GM18508 (cell line): ENCODE data around the gene KCNIP1.
"Not testable (repeated sequence)": the region's sequence is repeated elsewhere in the genome, so short reads cannot be mapped to it uniquely, and the experiment has no call there.

Source experiments
- ATAC-seq: cut with Tn5 transposase; IDR thresholded peaks from one replicate; pipeline ENCODE4 v1.9.1; 2021; ENCODE audit warnings: moderate number of reproducible peaks; ENCODE audit not compliant: insufficient read depth, unreplicated experiment

KCNIP1 gene

DNA sequence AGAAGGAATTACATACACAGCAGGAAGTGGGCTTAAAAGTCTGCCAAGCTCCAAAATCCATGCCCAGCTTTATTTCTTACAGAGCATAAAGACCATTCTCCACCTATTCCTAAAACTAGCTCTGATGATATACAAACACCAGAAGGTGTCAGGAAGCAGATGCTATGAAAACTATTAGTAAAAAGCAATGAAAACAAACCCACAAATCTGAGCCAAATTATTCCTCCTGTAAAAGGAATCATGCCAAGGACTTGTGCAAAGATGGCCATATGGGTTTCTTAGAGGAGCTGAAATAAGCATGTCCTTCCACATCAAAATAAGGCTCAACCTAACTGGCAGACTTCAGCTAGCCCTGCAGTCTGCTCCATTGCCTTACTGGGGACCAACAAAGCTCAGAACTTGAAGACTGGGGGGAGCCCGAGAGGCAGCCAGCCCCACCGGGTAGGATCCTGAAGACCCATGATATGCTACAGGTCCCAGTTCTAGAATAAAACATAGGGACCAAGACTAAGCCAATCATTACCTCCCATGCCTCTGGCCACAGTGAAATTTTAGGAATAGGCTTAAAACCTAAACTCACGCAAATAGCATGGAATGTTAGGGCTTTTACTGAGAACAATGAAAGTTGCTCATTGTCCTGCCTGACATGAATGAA is 236.9 kb downstream of the KCNIP1 start:
- ATAC-seq, result no peak

DNA sequence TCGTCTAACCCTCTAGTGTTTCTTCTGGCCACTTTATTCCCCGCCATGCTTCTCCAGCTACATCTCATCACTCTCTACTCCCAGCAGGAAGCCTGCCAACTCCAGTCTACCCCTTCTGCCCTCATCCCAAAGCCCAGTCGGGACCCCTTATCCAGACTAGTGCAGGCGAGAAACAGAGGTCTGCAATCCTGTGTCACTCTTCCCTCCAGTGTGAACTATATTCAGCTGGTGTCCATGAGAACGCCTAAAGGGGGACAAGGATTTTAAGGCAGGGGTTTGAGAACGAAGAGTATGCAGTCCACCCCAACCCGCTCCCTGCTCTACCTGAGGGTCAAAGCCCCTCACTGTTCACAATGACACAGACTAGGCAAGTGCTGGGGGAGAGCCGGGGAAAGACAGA is 238.0 kb downstream of the KCNIP1 start:
- ATAC-seq, result no peak

- ATAC-seq, result no peak
These were observed 240.0 kb downstream of the KCNIP1 start for GRCh38 chr5:170743876-170744212.

DNA sequence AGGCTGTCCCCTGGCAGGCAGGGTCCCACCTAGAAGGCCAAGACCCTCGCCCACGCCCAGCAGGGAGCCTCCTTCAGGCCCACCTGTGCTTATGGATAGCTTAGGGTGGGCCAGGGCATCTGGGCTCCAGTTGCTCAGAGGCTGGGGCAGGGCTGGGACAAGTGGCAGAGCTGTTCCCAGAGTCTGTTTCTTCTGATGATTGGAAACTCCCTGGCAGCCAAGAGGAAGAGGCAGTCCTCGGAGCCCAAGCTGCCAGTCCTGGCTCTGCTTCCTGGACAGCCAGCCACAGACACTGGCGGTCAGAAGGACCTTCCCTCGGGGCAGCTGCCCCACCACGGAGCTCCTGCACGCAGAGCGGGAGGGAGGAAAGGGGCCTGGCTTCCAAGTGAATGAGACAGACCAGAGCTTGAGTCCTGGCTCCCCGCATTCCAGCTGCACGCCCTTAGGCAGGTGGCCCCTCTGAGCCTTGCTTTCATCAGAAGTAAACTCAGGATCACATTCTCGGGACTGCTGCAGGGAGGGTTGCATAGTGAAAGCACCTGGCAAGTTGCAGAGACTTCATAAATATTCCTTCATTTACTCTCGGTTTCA is 241.8 kb downstream of the KCNIP1 start:
- ATAC-seq, result no peak

DNA sequence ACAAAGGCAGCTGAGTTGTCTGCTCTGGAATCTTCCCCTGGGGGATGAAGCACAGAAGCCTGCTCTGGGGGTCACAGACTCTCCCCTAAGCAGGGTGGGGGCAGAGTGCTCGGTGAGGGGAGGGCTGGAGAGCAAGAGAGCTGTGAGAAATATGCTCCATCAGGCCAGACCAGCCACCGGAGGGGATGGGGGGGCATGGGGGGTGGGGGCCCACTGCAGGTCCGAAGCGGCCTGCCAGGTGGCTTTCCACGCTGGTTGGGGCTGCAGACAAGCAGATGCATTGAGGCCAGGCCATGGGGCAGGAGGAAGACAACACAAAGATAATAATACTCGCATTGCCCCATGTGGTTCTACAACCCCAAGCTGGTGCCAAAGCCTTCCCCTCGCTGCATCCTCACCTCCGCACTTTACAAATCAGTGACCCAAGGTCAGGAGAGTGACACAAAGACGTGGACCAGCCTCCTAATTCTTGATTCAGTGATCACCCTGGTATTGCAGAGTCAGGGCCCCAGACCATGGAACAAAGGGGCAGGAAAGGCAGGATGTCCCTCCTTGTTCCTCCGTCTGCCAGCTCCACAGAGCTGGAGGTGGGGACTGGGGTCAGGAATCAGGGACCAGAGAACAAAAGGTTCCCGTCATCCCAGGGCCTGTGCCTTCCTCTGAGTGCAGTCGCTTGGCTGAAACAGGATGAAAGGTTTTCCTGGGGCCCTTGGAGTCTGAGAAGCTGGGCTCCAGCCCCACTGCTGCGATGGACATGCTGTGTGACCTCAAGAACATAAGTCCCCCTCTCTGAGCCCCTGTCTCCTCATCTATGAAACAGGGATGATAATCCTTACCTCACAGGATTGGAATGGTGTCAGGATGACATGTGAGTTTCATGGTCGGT is 242.5 kb downstream of the KCNIP1 start:
- no peak for ATAC-seq

- ATAC-seq, result no peak
These were observed 243.1 kb downstream of the KCNIP1 start for GRCh38 chr5:170746961-170747340.

GRCh38 chr5:170747357-170747756 is 243.5 kb downstream of the KCNIP1 start:
- no peak for ATAC-seq

DNA sequence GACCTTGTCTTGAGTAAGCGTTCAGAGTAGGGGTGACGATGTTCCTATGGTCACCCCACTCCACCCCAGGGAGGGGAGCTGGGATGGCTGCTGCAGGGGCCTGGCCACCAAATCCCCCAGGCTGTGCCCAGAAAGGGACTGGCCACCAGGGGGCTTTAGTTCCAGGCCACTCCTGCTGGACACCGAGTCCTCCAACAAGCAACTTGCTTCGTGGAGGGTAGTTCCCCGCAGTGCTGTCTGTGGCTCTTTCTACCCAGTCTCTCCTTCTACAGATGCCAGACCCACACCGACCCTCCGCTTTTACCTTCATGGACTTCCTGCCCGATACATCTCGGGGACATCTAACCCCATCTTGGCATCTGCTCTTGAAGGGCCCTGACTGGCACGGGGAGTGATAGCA is 244.0 kb downstream of the KCNIP1 start:
- ATAC-seq, result no peak

- ATAC-seq, result no peak
These were observed 245.2 kb downstream of the KCNIP1 start for GRCh38 chr5:170748951-170749471.

- no peak for ATAC-seq
These were observed 246.2 kb downstream of the KCNIP1 start for GRCh38 chr5:170749911-170750431.

DNA sequence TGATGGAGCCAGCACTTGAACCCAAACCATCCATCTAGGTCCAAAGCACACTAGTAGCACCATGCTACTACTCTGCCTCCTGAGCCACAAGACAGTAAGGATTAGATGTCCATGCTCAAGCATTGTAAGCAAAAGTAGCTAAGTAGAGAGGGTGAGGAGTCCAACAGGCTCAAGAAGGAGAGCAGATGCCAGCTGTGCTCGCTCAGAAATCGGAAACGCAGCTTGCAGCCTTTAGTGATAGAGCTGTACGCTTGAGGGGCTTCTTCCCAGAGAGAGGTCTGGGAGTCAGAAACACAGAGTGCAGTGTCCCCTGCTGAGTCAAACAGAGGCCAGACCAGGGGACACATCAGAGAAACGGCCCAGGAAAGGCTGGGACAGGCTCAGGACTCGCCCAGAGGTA is 247.0 kb downstream of the KCNIP1 start:
- ATAC-seq, result no peak

DNA sequence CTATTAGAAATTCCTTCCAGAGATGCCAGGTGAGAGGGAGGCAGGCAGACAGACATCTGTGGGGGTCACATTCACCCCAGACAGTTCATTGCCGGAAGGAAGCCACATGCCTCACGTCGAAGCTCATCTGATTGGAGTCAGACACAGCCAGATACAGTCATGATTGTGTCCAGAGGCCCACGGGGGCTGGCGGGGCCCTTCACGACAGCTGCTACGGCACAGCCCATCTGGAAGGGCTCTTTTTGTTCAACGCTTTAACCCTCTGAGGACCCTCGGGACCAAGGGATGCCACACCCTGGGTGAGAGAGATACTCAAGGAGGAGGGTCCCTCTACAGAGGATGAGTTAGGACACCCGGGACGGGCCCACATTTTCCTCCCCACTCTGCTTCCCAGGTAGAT is 247.8 kb downstream of the KCNIP1 start:
- ATAC-seq, result no peak

DNA sequence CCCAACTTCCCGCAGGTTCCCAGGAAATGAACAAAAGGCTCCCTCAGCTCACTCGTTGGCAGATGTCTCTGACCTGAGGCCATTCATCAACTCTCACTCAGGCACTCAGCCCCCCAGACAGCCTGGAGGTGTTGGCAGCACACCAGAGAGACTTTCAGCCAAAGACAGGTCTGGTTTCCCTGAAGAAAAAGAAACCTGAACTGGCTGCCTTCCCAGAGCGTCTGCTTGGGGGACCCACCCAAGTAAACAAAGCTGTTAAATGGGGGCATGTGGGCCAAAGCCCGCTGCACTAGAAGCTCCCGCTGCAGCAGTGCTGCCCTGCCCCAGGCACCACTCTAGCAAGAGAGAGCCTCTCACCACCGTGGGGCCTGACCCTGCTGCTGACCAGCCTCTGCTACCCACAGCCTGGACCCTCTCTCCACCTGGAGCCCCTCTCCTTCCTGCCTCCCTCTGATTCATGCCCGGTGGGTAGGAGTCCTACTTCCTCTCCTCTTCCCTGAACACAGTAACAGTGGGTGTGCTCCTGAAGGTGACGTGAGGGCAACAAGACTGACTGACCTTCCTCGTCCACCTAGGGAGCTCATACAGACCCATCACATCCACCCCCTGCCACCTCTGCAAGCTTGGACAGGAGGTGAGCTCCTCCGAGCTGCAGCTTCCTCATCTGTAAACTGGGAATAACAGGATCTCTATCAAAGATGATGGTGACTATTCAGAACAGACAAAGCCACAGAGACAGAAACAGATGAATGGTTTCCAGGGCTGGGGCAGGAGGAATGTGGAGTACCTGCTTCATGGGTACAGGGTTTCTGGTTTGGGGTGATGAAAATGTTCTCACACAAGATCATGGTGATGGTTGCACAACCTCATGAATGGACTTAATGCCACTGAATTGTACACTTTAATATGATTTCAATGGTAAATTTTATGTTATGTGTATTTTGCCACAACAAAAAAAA is 248.7 kb downstream of the KCNIP1 start:
- no peak for ATAC-seq

DNA sequence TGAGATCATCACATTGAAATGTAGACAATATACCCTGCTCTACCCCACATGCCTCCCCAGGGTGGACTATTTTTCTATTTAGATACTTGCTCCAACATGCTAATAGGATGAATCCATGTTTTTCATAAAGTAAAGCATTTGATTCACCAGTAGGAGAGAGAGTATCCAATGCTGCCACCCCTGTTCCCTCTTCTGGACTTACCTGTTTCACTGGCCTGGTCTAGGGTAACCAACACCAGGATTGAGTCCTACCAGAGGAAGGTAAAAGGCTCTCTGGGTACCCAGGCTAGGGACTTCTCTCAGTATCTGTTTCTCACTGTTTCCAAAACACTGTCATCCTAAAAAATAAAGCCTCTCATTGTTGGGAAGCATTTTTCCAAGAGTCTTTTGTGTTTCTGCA is 249.5 kb downstream of the KCNIP1 start:
- no peak for ATAC-seq

DNA sequence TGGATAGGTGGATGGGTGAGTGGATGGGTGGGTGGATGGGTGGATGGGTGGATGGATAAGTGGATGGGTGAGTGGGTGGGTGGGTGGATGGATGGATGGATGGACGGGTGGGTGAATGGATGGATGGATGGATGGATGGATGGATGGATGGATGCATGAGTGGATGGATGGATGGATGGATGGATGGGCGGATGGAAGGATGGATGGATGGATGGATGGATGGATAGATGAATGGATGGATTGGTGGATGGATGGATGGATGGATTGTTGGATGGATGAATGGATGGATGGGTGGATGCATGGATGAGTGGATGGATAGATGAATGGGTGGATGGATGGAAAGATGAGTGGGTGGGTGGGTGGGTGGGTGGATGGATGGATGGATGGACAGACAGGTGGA is 250.7 kb downstream of the KCNIP1 start:
- ATAC-seq, result not testable (repeated sequence)

GRCh38 chr5:170755679-170756456 is 252.0 kb downstream of the KCNIP1 start:
- ATAC-seq, result no peak

DNA sequence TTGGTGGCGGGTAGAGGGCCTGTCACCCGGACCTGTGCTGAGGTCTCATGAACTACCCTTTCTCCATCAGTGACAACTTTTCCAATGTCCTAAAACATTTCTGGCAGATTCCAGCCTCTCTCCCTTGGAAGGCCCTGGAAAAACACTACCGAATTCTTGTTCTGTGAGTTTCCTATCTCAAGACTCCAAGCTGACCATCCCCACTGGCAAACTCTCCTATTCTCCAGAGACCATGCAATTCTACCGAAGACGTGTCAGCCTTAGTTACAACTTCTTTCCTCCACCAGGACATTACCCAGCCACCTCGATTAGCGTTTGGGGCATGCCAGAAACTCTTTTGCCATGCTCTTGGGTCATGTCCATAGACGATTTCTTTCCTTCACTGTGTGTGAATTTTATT is 252.9 kb downstream of the KCNIP1 start:
- no peak for ATAC-seq

- peak; percentile 93 for ATAC-seq
These were observed 253.4 kb downstream of the KCNIP1 start for GRCh38 chr5:170757182-170757601.

GRCh38 chr5:170757669-170758068 is 253.8 kb downstream of the KCNIP1 start:
- ATAC-seq, result no peak
